CD4-positive, alpha-beta T cell (primary cell): ENCODE data around the gene VARS2. TPM values are rescaled to one million over a fixed set of nuclear protein-coding genes. Genes with fewer than 3 reads are reported as not detected.

Experiments
- ATAC-seq: fragments of 200-7000 bp; cut with Tn5 transposase; one replicate; pipeline ENCODE4 v1.10.0; 2022; ENCODE audit warnings: mild to moderate bottlenecking; ENCODE audit not compliant: poor library complexity
- CTCF ChIA-PET: fragments of 350-600 bp; sonication (Branson Sonifier 250); formaldehyde crosslinking; loops from one replicate; lab custom pipeline; 2021; ENCODE audit warnings: antibody characterized with exemption, inconsistent platforms; lab: Charles Lee
- POLR2A ChIA-PET: fragments of 350-600 bp; sonication (Branson Sonifier 250); formaldehyde crosslinking; loops from one replicate; lab custom pipeline; 2021; ENCODE audit warnings: antibody characterized with exemption, inconsistent platforms; lab: Charles Lee
- DNase-seq, 14 experiments: peaks; one replicate each; pipeline ENCODE4 v3.0.0-alpha.2; 2013 to 2020; ENCODE audit warnings: mixed read lengths in 2 of 14
- H3K27ac ChIP-seq, 2 donors: one replicate each; pipeline versions ENCODE4 v1.5.1 to v1.7.0; 2013; ENCODE audit warnings: low read length in 2 of 2, low read depth in 1 of 2, mild to moderate bottlenecking in 1 of 2
- H3K27me3 ChIP-seq, 2 experiments: 1 replicate in 1 of 2; 2 replicates in 1 of 2; pipeline versions ENCODE4 v1.6.1 to v1.7.0; 2013; ENCODE audit warnings: low read length in 2 of 2, control low read depth in 1 of 2, mild to moderate bottlenecking in 1 of 2, moderate library complexity in 1 of 2; ENCODE audit not compliant: insufficient read depth in 2 of 2, control insufficient read depth in 1 of 2
- H3K36me3 ChIP-seq: one replicate; pipeline ENCODE4 v1.6.1; 2013; ENCODE audit warnings: low read length, control low read depth; ENCODE audit not compliant: insufficient read depth
- H3K4me1 ChIP-seq: one replicate; pipeline ENCODE4 v1.6.1; 2013; ENCODE audit warnings: low read length, control low read depth; ENCODE audit not compliant: insufficient read depth
- H3K4me3 ChIP-seq: one replicate; pipeline ENCODE4 v1.5.1; 2013; ENCODE audit warnings: mild to moderate bottlenecking, low read length, moderate library complexity
- H3K9me3 ChIP-seq, 2 experiments: 1 replicate in 1 of 2; 2 replicates in 1 of 2; pipeline versions ENCODE4 v1.6.1 to v1.7.0; 2013; ENCODE audit warnings: low read length in 2 of 2, mild to moderate bottlenecking in 2 of 2, control low read depth in 1 of 2, moderate library complexity in 1 of 2; ENCODE audit not compliant: control insufficient read depth in 1 of 2, insufficient read depth in 1 of 2
- H3K27ac Mint-ChIP-seq: one replicate; pipeline ENCODE4 v1.8.0; 2020; ENCODE audit warnings: mixed read lengths
- H3K27me3 Mint-ChIP-seq: one replicate; pipeline ENCODE4 v1.8.0; 2021; ENCODE audit warnings: mixed read lengths
- H3K36me3 Mint-ChIP-seq: one replicate; pipeline ENCODE4 v1.8.0; 2021; ENCODE audit warnings: low read depth, mixed read lengths
- H3K4me1 Mint-ChIP-seq: one replicate; pipeline ENCODE4 v1.8.0; 2021; ENCODE audit warnings: low read depth, mixed read lengths
- H3K4me3 Mint-ChIP-seq: one replicate; pipeline ENCODE4 v1.8.0; 2020; ENCODE audit warnings: mild to moderate bottlenecking, mixed read lengths
- H3K9me3 Mint-ChIP-seq: one replicate; pipeline ENCODE4 v1.8.0; 2020; ENCODE audit warnings: mixed read lengths
- CTCF ChIP-seq: fragments of 200-600 bp; IDR thresholded peaks from one replicate; pipeline ENCODE4 v1.8.0; 2022; ENCODE audit warnings: antibody characterized with exemption, mild to moderate bottlenecking
- intact Hi-C, 2 experiments: fragments of 100-400 bp; cut with DNase I in 1 of 2; cut with micrococcal nuclease in 1 of 2; formaldehyde crosslinking; loops; one replicate each; pipeline versions ENCODE4 v1.15.1 to v1.9.0; 2023 to 2025; cut with DNase I, micrococcal nuclease
- total RNA-seq, 174 experiments: library from RNA in 2 of 174; stranded (reverse) in 2 of 174; gene quantifications; one replicate each; pipeline ENCODE4 v1.2.3 and lab custom pipeline; 2021 to 2026

The VARS2 gene
- total RNA-seq, 2 experiments from 2014 or later = 19.3 to 21.7 TPM

- intact Hi-C loops = loop anchor here (1.0 to 10.0 kb wide), 4 partner anchors 154 to 590 kb away; partner anchors contain the start of gene TRIM39 (in 1 of the 2)
- POLR2A ChIA-PET = interaction anchor here (0.6 to 1.9 kb wide), 6 partner anchors 86 to 696 kb away, joined by 3 to 11 read pairs (median 4); no protein-coding TSS in a partner anchor
- no peak for DNase-seq
Observed at GRCh38 chr6:30914854-30915590, 984 bp downstream of the VARS2 start.

GRCh38 chr6:30915591-30915946 lies 1.5 kb downstream of the VARS2 start:
- Mint-ChIP-seq H3K27me3 (no peaks in the 10 kb centered on the region), H3K27ac (peak overlapping the region; percentile 40), H3K9me3 (no peaks in the 10 kb centered on the region), H3K4me1 (peaks cover 21% of the 10 kb centered on the region), H3K36me3 (peaks cover 79% of the 10 kb centered on the region), H3K4me3 (peak overlapping the region; percentile 96)
- ATAC-seq (no peak), DNase-seq (peak in 4 of 14 experiments; percentile 7 to 56 (median 55))
- no peak overlapping the region for H3K4me3 ChIP-seq
- POLR2A ChIA-PET = interaction anchor here (0.6 to 1.7 kb wide), 5 partner anchors 8 to 695 kb away, joined by 3 to 4 read pairs (median 3); partner anchors contain the start of gene GTF2H4
- H3K27me3 ChIP-seq = no peaks in the 10 kb centered on the region
- H3K27ac ChIP-seq = no peak overlapping the region
- H3K9me3 ChIP-seq = no peaks in the 10 kb centered on the region
- intact Hi-C loops = loop anchor here (1.0 to 10.0 kb wide), 4 partner anchors 154 to 591 kb away; partner anchors contain the start of gene TRIM39 (in 1 of the 2)
- CTCF ChIA-PET = interaction anchor here (1.0 to 2.8 kb wide), 4 partner anchors 129 to 172 kb away, joined by 3 to 10 read pairs (median 4); no protein-coding TSS in a partner anchor
- H3K36me3 ChIP-seq = peaks cover 51% of the 10 kb centered on the region
- TF ChIP-seq CTCF = peak; percentile 48
- peaks cover 19% of the 10 kb centered on the region for H3K4me1 ChIP-seq

More at GRCh38 chr6:30914854-30915590, 984 bp downstream of the VARS2 start:
- Histone ChIP-seq H3K27me3 (no peaks in the 10 kb centered on the region), H3K4me3 (peak overlapping the region; percentile 82), H3K36me3 (peaks cover 48% of the 10 kb centered on the region), H3K27ac (peak overlapping the region; percentile 45 to 53), H3K9me3 (no peaks in the 10 kb centered on the region), H3K4me1 (peaks cover 19% of the 10 kb centered on the region)
- ATAC-seq = no peak
- Mint-ChIP-seq H3K27me3 (no peaks in the 10 kb centered on the region), H3K36me3 (peaks cover 75% of the 10 kb centered on the region), H3K27ac (peak overlapping the region; percentile 87), H3K4me3 (peak overlapping the region; percentile 96), H3K9me3 (no peaks in the 10 kb centered on the region), H3K4me1 (peaks cover 21% of the 10 kb centered on the region)
- TF ChIP-seq CTCF = no peak
- CTCF ChIA-PET = interaction anchor here (1.0 to 2.9 kb wide), 5 partner anchors 87 to 172 kb away, joined by 3 to 13 read pairs (median 4); no protein-coding TSS in a partner anchor

- H3K4me3 Mint-ChIP-seq = no peak overlapping the region
- peaks cover 19% of the 10 kb centered on the region for H3K4me1 ChIP-seq
- no peak for TF ChIP-seq CTCF
- H3K36me3 ChIP-seq = peaks cover 51% of the 10 kb centered on the region
- H3K4me1 Mint-ChIP-seq = peaks cover 21% of the 10 kb centered on the region
- H3K36me3 Mint-ChIP-seq = peaks cover 79% of the 10 kb centered on the region
- no peaks in the 10 kb centered on the region for H3K9me3 Mint-ChIP-seq
- no peaks in the 10 kb centered on the region for H3K9me3 ChIP-seq
- no peak overlapping the region for H3K27ac Mint-ChIP-seq
- ATAC-seq (no peak), DNase-seq (no peak)
- no peak overlapping the region for H3K27ac ChIP-seq
- no peaks in the 10 kb centered on the region for H3K27me3 ChIP-seq
- no peaks in the 10 kb centered on the region for H3K27me3 Mint-ChIP-seq
- ChIA-PET CTCF (no interaction called here), POLR2A (interaction anchor here (0.6 to 1.7 kb wide), 2 partner anchors 9 to 96 kb away, joined by 3 to 4 read pairs; partner anchors contain the start of gene GTF2H4)
- no peak overlapping the region for H3K4me3 ChIP-seq
- intact Hi-C loops = loop anchor here in 1 of 2 experiments (5.0 to 10.0 kb wide), 2 partner anchors 210 to 592 kb away; partner anchors contain the start of gene TRIM39
Observed at GRCh38 chr6:30917041-30917440, 3.0 kb downstream of the VARS2 start.
